Right atrium auricular region (tissue), 2 donors: ENCODE measurements around the gene SLIT3. TPM values are rescaled to one million over a fixed set of nuclear protein-coding genes. Genes with fewer than 3 reads are reported as not detected.

Experiments
- DNase-seq: peaks from one replicate; pipeline ENCODE4 v3.0.0-alpha.2; 2019; ENCODE audit warnings: low spot score
- H3K27ac ChIP-seq, 2 donors: fragments of 200-600 bp; sonication (generic); 1 replicate in 1 of 2; 2 replicates in 1 of 2; pipeline ENCODE4 v1.5.1; 2016 to 2019
- H3K27me3 ChIP-seq, 2 donors: fragments of 200-600 bp; sonication (generic); one replicate each; pipeline versions ENCODE4 v1.5.1 to v1.6.0; 2017 to 2019
- H3K36me3 ChIP-seq: fragments of 200-600 bp; sonication (generic); one replicate; pipeline ENCODE4 v1.5.1; 2016
- H3K4me1 ChIP-seq, 2 donors: fragments of 200-600 bp; sonication (generic); one replicate each; pipeline versions ENCODE4 v1.5.1 to v1.6.0; 2017 to 2019
- H3K4me3 ChIP-seq, 2 donors: fragments of 200-600 bp; sonication (generic); 1 replicate in 1 of 2; 2 replicates in 1 of 2; pipeline ENCODE4 v1.5.1; 2017 to 2019; ENCODE audit warnings: mild to moderate bottlenecking in 1 of 2, moderate library complexity in 1 of 2
- H3K9me3 ChIP-seq, 2 donors: fragments of 200-600 bp; sonication (generic); one replicate each; pipeline ENCODE4 v1.5.1; 2019
- CTCF ChIP-seq, 2 donors: fragments of 200-600 bp; sonication (generic); IDR thresholded peaks; one replicate each; pipeline ENCODE4 v1.5.1; 2019; ENCODE audit warnings: antibody characterized with exemption in 2 of 2
- total RNA-seq, 2 donors: library from RNA; depleted of rRNA; stranded (reverse); fragments of >200 nt; gene quantifications; one replicate each; pipeline ENCODE4 v1.1.0, GENCODE V29; 2016

SLIT3 gene
- total RNA-seq, 2 donors from 2014 or later = 66.1 to 85.8 TPM

DNA sequence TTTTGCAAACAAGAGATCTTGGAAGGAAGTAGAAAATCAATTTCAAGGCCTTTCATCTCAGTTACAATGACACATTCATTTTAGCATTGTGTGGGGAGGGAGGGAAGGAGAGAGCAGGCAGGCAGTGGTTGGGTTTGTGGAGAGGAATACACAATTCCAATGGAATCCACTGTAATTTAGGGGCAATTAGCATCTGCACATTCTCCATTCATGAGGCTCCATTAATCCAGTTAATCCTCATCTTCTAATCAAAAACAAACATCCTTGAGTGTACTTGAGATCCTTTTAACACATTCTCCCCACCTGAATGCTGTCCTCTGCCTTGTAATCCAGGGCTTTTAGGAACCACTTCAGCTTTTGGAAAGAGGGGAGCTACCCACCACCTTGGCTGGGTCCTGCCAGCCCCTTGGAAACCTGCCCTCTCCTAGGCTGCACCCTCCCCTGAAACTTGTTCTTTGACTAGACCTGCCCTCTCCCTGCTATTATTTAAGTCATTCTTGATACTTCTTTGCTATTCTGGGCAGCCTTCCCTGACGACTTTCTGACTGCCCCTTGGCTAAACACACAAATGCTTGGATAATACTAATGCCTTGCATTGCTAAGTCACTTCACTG is 271.2 kb downstream of the SLIT3 start:
- no peak overlapping the region for H3K27ac ChIP-seq
- no peak for TF ChIP-seq CTCF (IDR thresholded peaks at IDR 0.05)
- no peaks in the 10 kb centered on the region for H3K9me3 ChIP-seq
- no peak overlapping the region for H3K4me3 ChIP-seq
- no peaks in the 10 kb centered on the region for H3K36me3 ChIP-seq
- peaks cover 0 to 3% of the 10 kb centered on the region in 2 donors for H3K4me1 ChIP-seq
- H3K27me3 ChIP-seq = no peaks in the 10 kb centered on the region
- DNase-seq = no peak

GRCh38 chr5:169029037-169029436 is 271.9 kb downstream of the SLIT3 start:
- Histone ChIP-seq H3K27ac (no peak overlapping the region), H3K4me1 (peaks cover 0 to 11% of the 10 kb centered on the region in 2 donors), H3K4me3 (no peak overlapping the region), H3K9me3 (no peaks in the 10 kb centered on the region), H3K27me3 (no peaks in the 10 kb centered on the region), H3K36me3 (no peaks in the 10 kb centered on the region)
- DNase-seq = no peak
- no peak for TF ChIP-seq CTCF (IDR thresholded peaks at IDR 0.05)

- H3K27me3 ChIP-seq = no peaks in the 10 kb centered on the region
- no peak overlapping the region for H3K27ac ChIP-seq
- no peak overlapping the region for H3K4me3 ChIP-seq
- H3K9me3 ChIP-seq = no peaks in the 10 kb centered on the region
- no peak for TF ChIP-seq CTCF (IDR thresholded peaks at IDR 0.05)
- peaks cover 0 to 15% of the 10 kb centered on the region in 2 donors for H3K4me1 ChIP-seq
- DNase-seq = no peak
- H3K36me3 ChIP-seq = no peaks in the 10 kb centered on the region
Observed at GRCh38 chr5:169027501-169028061, 273.4 kb downstream of the SLIT3 start.

DNA sequence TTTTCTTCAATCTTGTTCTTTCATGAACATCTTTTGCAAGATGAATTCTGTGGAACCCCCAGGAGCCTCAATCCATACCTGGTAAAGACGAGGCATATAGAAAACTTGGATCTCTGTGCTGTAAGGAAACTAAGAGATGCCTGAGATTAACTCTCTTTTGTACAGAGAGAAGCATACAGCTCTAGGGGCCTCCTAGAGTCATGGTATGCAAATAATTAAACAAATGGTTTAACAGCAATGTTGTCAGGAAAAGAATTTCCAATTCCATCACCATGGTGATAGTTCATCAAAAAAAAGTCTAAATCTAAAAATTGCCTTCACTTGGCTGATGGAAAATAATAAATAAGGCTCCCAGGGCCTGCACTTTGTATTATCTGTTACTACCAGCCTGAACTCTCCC is 275.4 kb downstream of the SLIT3 start:
- Histone ChIP-seq H3K4me3 (no peak overlapping the region), H3K36me3 (no peaks in the 10 kb centered on the region), H3K27ac (no peak overlapping the region), H3K4me1 (peaks cover 0 to 15% of the 10 kb centered on the region in 2 donors), H3K27me3 (no peaks in the 10 kb centered on the region), H3K9me3 (no peaks in the 10 kb centered on the region)
- no peak for TF ChIP-seq CTCF (IDR thresholded peaks at IDR 0.05)
- no peak for DNase-seq

DNA sequence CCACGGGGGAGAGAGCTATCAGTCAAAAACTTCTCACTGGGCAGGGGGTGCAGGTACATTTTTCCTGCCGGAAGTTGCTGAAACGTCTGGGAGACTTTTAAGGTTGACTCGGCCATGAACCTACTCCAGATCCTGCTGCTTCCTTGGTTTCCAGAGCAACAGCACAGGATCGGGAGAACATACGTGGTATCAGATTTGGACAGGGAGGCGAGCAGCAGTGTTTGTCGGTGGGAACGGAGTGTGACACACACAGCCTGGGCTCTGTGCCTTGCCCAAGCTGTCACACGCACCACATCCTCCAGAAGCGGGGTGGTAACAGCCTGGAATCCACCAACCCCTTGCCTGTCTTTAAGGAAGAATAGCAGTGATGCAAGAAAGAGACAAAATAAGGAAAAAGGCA is 276.5 kb downstream of the SLIT3 start:
- Histone ChIP-seq H3K9me3 (no peaks in the 10 kb centered on the region), H3K4me1 (peaks cover 0 to 15% of the 10 kb centered on the region in 2 donors), H3K27ac (no peak overlapping the region), H3K4me3 (no peak overlapping the region), H3K36me3 (no peaks in the 10 kb centered on the region), H3K27me3 (no peaks in the 10 kb centered on the region)
- DNase-seq = peak; percentile 78
- TF ChIP-seq CTCF (IDR thresholded peaks at IDR 0.05) = no peak

GRCh38 chr5:169022718-169023117 is 278.2 kb downstream of the SLIT3 start:
- DNase-seq = no peak
- H3K27ac ChIP-seq = no peak overlapping the region
- no peak overlapping the region for H3K4me3 ChIP-seq
- no peaks in the 10 kb centered on the region for H3K27me3 ChIP-seq
- H3K9me3 ChIP-seq = no peaks in the 10 kb centered on the region
- H3K4me1 ChIP-seq = peaks cover 0 to 15% of the 10 kb centered on the region in 2 donors
- no peak for TF ChIP-seq CTCF (IDR thresholded peaks at IDR 0.05)
- no peaks in the 10 kb centered on the region for H3K36me3 ChIP-seq
